GM21737 (cell line): ENCODE results near the gene KIAA0040.
"Not testable (repeated sequence)": the region's sequence is repeated elsewhere in the genome, so short reads cannot be mapped to it uniquely, and the experiment has no call there.

Experiments
- ATAC-seq: cut with Tn5 transposase; IDR thresholded peaks from one replicate; pipeline ENCODE4 v1.9.1; 2021; ENCODE audit warnings: mild to moderate bottlenecking, moderate library complexity; ENCODE audit not compliant: unreplicated experiment

Gene KIAA0040

DNA sequence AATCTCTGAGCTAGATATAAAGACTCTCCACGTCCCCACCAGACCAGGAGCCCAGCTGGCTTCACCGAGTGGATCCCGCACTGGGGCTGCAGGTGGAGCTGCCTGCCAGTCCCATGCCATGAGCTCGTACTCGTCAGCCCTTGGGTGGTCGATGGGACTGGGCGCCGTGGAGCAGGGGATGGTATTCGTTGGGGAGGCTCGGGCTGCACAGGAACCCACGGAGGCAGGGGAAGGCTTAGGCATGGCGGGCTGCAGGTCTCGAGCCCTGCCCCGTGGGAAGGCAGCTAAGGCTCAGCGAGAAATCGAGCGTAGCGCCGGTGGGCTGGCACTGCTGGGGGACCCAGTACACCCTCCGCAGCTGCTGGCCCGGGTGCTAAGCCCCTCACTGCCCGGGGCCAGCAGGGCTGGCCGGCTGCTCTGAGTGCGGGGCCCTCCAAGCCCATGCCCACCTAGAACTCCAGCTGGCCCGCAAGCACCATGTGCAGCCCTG lies 84.2 kb downstream of the KIAA0040 start:
- ATAC-seq, result not testable (repeated sequence)
